WERI-Rb-1 (cell line): Measurements from ENCODE around the gene EPHX1.

Experiments
- DNase-seq: peaks from one replicate; pipeline ENCODE4 v3.0.0-alpha.2; 2020
- H3K27ac ChIP-seq: fragments of 250-450 bp; sonication (Bioruptor Pico); 2 replicates; pipeline ENCODE4 v1.5.1; 2020; ENCODE audit warnings: mild to moderate bottlenecking, moderate library complexity
- H3K27me3 ChIP-seq: fragments of 250-450 bp; sonication (Bioruptor Pico); 2 replicates; pipeline ENCODE4 v1.5.1; 2021; ENCODE audit warnings: mild to moderate bottlenecking, low read depth, moderate library complexity; ENCODE audit not compliant: insufficient read depth, severe bottlenecking
- H3K36me3 ChIP-seq: fragments of 250-450 bp; sonication (Bioruptor Pico); 2 replicates; pipeline ENCODE4 v1.5.1; 2020; ENCODE audit warnings: mild to moderate bottlenecking, moderate library complexity
- H3K4me3 ChIP-seq: 2 replicates; pipeline ENCODE4 v1.5.1; 2011; ENCODE audit warnings: low read depth, mild to moderate bottlenecking, control low read depth, low read length
- H3K9me3 ChIP-seq: fragments of 250-450 bp; sonication (Bioruptor Pico); 2 replicates; pipeline ENCODE4 v1.5.1; 2021; ENCODE audit warnings: mild to moderate bottlenecking, moderate library complexity; ENCODE audit not compliant: severe bottlenecking
- CTCF ChIP-seq: IDR thresholded peaks from 2 replicates; pipeline ENCODE4 v1.5.1; 2011; ENCODE audit warnings: low read depth, mild to moderate bottlenecking, control low read depth, inconsistent platforms, low read length

EPHX1 gene

GRCh38 chr1:225842788-225843425 is 33.0 kb downstream of the EPHX1 start:
- no peak overlapping the region for H3K27ac ChIP-seq

GRCh38 chr1:225843426-225843795 is 33.5 kb downstream of the EPHX1 start:
- DNase-seq, result no peak

More at GRCh38 chr1:225842788-225843425, 33.0 kb downstream of the EPHX1 start:
- TF ChIP-seq CTCF, result no peak
- Histone ChIP-seq H3K4me3 (no peak overlapping the region), H3K27me3 (no peaks in the 10 kb centered on the region), H3K9me3 (no peaks in the 10 kb centered on the region), H3K36me3 (no peaks in the 10 kb centered on the region)
- no peak for DNase-seq

GRCh38 chr1:225844236-225845061 is 34.5 kb downstream of the EPHX1 start:
- no peak overlapping the region for H3K27ac ChIP-seq
- no peaks in the 10 kb centered on the region for H3K36me3 ChIP-seq
- no peak overlapping the region for H3K4me3 ChIP-seq
- H3K27me3 ChIP-seq, result no peaks in the 10 kb centered on the region
- no peak for DNase-seq
- no peaks in the 10 kb centered on the region for H3K9me3 ChIP-seq
- TF ChIP-seq CTCF, result no peak

More at GRCh38 chr1:225843426-225843795, 33.5 kb downstream of the EPHX1 start:
- Histone ChIP-seq H3K4me3 (no peak overlapping the region), H3K9me3 (no peaks in the 10 kb centered on the region), H3K27me3 (no peaks in the 10 kb centered on the region), H3K27ac (no peak overlapping the region), H3K36me3 (no peaks in the 10 kb centered on the region)
- no peak for TF ChIP-seq CTCF

GRCh38 chr1:225845097-225845496 is 35.2 kb downstream of the EPHX1 start:
- DNase-seq, result no peak
- no peaks in the 10 kb centered on the region for H3K27me3 ChIP-seq
- no peak overlapping the region for H3K4me3 ChIP-seq
- no peaks in the 10 kb centered on the region for H3K36me3 ChIP-seq
- H3K9me3 ChIP-seq, result no peaks in the 10 kb centered on the region
- TF ChIP-seq CTCF, result no peak
- H3K27ac ChIP-seq, result no peak overlapping the region

- Histone ChIP-seq H3K27me3 (no peaks in the 10 kb centered on the region), H3K4me3 (no peak overlapping the region), H3K36me3 (no peaks in the 10 kb centered on the region), H3K27ac (no peak overlapping the region), H3K9me3 (no peaks in the 10 kb centered on the region)
- peak; percentile 78 for TF ChIP-seq CTCF
- peak; percentile 77 for DNase-seq
These were observed 35.8 kb downstream of the EPHX1 start for GRCh38 chr1:225845571-225846259.
